HepG2 (cell line): ENCODE measurements around the gene SRP9. TPM values are rescaled to one million over a fixed set of nuclear protein-coding genes. Genes with fewer than 3 reads are reported as not detected.
A peak's percentile ranks its signal among the peaks of the same experiment; 100 is the strongest.

Experiments
- ATAC-seq: fragments of 200-7000 bp; cut with Tn5 transposase; 3 replicates; pipeline ENCODE4 v1.9.1; 2020; ENCODE audit warnings: mild to moderate bottlenecking, moderate library complexity
- BruUV-seq: library from RNA; stranded (reverse); fragments of 400-500 nt; replicated peaks from 2 replicates; lab custom pipeline; 2021; lab: Mats Ljungman, UMichigan
- CTCF ChIA-PET: fragments of 300-600 bp; formaldehyde crosslinking; extraction: SDS; loops from one replicate; lab custom pipeline; 2021; ENCODE audit warnings: low total read pairs, inconsistent platforms, low intra/inter-chr PET ratio; lab: Yijun Ruan, JAX
- POLR2A ChIA-PET: fragments of 350-600 bp; sonication (Branson Sonifier 250); formaldehyde crosslinking; loops from one replicate; lab custom pipeline; 2020; ENCODE audit warnings: antibody characterized with exemption, inconsistent platforms; lab: Yijun Ruan, JAX
- DNase-seq: peaks from one replicate; pipeline ENCODE4 v3.0.0-alpha.2; 2015; ENCODE audit warnings: low spot score
- FAIRE-seq: peaks from 3 replicates; lab custom pipeline; 2011; peaks lifted over from hg19 to GRCh38; lab: Jason Lieb, UNC
- H2AFZ ChIP-seq: one replicate; pipeline ENCODE4 v1.6.1; 2011; ENCODE audit warnings: low read length, inconsistent platforms
- H3K27ac ChIP-seq: fragments of 300-600 bp; 3 replicates; pipeline ENCODE4 v1.8.0; 2011; ENCODE audit warnings: mixed run types, mild to moderate bottlenecking, mixed read lengths, low read length, inconsistent platforms; ENCODE audit not compliant: insufficient read depth; ENCODE audit errors: extremely low read length
- H3K27me3 ChIP-seq, 2 experiments: fragments of 200-600 bp in 1 of 2; 2 replicates in 1 of 2; 3 replicates in 1 of 2; pipeline versions ENCODE4 v1.6.0 to v1.8.0; 2011; ENCODE audit warnings: low read length in 2 of 2, mild to moderate bottlenecking in 2 of 2, moderate library complexity in 2 of 2, inconsistent platforms in 1 of 2; ENCODE audit not compliant: insufficient read depth in 2 of 2, control insufficient read depth in 1 of 2
- H3K36me3 ChIP-seq, 2 experiments: fragments of 200-600 bp in 1 of 2; replicated peaks in 1 of 2; 2 replicates in 1 of 2; 3 replicates in 1 of 2; pipeline versions ENCODE4 v1.5.1 to v1.8.0; 2011; ENCODE audit warnings: low read length in 2 of 2, inconsistent platforms in 1 of 2; ENCODE audit not compliant: insufficient read depth in 2 of 2, control insufficient read depth in 1 of 2
- H3K4me1 ChIP-seq: 2 replicates; pipeline ENCODE4 v1.5.1; 2012; ENCODE audit warnings: low read length, inconsistent platforms; ENCODE audit not compliant: insufficient read depth
- H3K4me2 ChIP-seq: 2 replicates; pipeline ENCODE4 v1.6.0; 2011; ENCODE audit warnings: low read depth, low read length, inconsistent platforms
- H3K4me3 ChIP-seq, 3 experiments: fragments of 200-600 bp in 1 of 3; sonication (generic), shearing (Covaris generic) in 1 of 3; replicated peaks in 1 of 3; 2 replicates each; pipeline ENCODE4 v1.5.1; 2011 to 2016; ENCODE audit warnings: low read length in 3 of 3, inconsistent platforms in 2 of 3, low read depth in 2 of 3, mild to moderate bottlenecking in 2 of 3, control low read depth in 1 of 3, mixed read lengths in 1 of 3; ENCODE audit not compliant: insufficient read depth in 1 of 3
- H3K79me2 ChIP-seq: one replicate; pipeline ENCODE4 v1.6.1; 2011; ENCODE audit warnings: low read length, inconsistent platforms; ENCODE audit not compliant: insufficient read depth
- H3K9ac ChIP-seq: 2 replicates; pipeline ENCODE4 v1.6.0; 2011; ENCODE audit warnings: mild to moderate bottlenecking, low read depth, low read length, inconsistent platforms; ENCODE audit not compliant: insufficient read depth
- H3K9me3 ChIP-seq: 2 replicates; pipeline ENCODE4 v1.5.1; 2012; ENCODE audit warnings: mild to moderate bottlenecking, low read length
- H4K20me1 ChIP-seq: 2 replicates; pipeline ENCODE4 v1.6.0; 2011; ENCODE audit warnings: inconsistent platforms, mild to moderate bottlenecking, low read length, moderate library complexity; ENCODE audit not compliant: insufficient read depth
- BRF2 ChIP-seq: sonication (generic); formaldehyde crosslinking; IDR thresholded peaks from 2 replicates; pipeline ENCODE4 v1.8.1; 2022; ENCODE audit warnings: mild to moderate bottlenecking, missing genetic modification reagents
- KLF12 ChIP-seq: sonication (generic); formaldehyde crosslinking; IDR thresholded peaks from 2 replicates; pipeline ENCODE4 v1.4.0; 2020; ENCODE audit warnings: missing genetic modification reagents, borderline replicate concordance
- MAF1 ChIP-seq: sonication (generic); formaldehyde crosslinking; IDR thresholded peaks from 2 replicates; pipeline ENCODE4 v1.5.0; 2020; ENCODE audit warnings: missing genetic modification reagents, borderline replicate concordance
- NR2F2 ChIP-seq: IDR thresholded peaks from 2 replicates; pipeline ENCODE4 v1.6.1; 2012; ENCODE audit warnings: low read depth, inconsistent platforms, borderline replicate concordance
- PHB2 ChIP-seq: fragments of 450-650 bp; IDR thresholded peaks from 2 replicates; pipeline ENCODE4 v1.6.1; 2018; ENCODE audit not compliant: partially characterized antibody
- POLR2AphosphoS2 ChIP-seq: IDR thresholded peaks from 2 replicates; pipeline ENCODE4 v1.6.1; 2011; ENCODE audit warnings: low read depth, low read length, improper control_type of control experiment
- RCOR2 ChIP-seq: IDR thresholded peaks from 2 replicates; pipeline ENCODE4 v1.6.1; 2016; ENCODE audit warnings: missing biosample characterization, missing genetic modification reagents
- SYNCRIP ChIP-seq: fragments of 200-400 bp; formaldehyde crosslinking; IDR thresholded peaks from 2 replicates; pipeline ENCODE4 v1.6.1; 2018; ENCODE audit warnings: mild to moderate bottlenecking, low read depth, low read length; ENCODE audit not compliant: insufficient read depth
- ZBTB37 ChIP-seq: sonication (generic); formaldehyde crosslinking; IDR thresholded peaks from 2 replicates; pipeline ENCODE4 v1.4.0; 2020; ENCODE audit warnings: mild to moderate bottlenecking, missing genetic modification reagents
- ZNF660 ChIP-seq: sonication (generic); formaldehyde crosslinking; IDR thresholded peaks from 2 replicates; pipeline ENCODE4 v1.5.1; 2020; ENCODE audit warnings: mild to moderate bottlenecking, low read depth, missing genetic modification reagents, borderline replicate concordance
- WGBS: methylation state at CpG from one replicate; pipeline ENCODE4 v1.1.6; 2017; ENCODE audit warnings: low lambda C conversion rate; 5-methylcytosine and 5-hydroxymethylcytosine counted together
- in situ Hi-C: cut with HindIII; loops from 2 replicates; pipeline ENCODE4 v1.10.0; 2017; ENCODE audit warnings: low pct_unique_long_range_greater_than_20kb; ENCODE audit not compliant: extremely low pct_ligation_motif_present
- intact Hi-C: fragments of 100-400 bp; cut with micrococcal nuclease; formaldehyde crosslinking; loops from one replicate; pipeline ENCODE4 v1.10.0; 2022; ENCODE audit not compliant: unreplicated experiment
- polyA plus RNA-seq, 8 experiments: library from polyadenylated mRNA; depleted of rRNA in 3 of 8; stranded (reverse) in 7 of 8; unstranded in 1 of 8; fragments of >200 nt; fragmentation: Illumina TruSeq in 4 of 8; extraction: Trizol in 4 of 8; gene quantifications; 2 replicates each; pipeline versions ENCODE4 v1.2.1 to v1.2.3, GENCODE V29; 2011 to 2016; ENCODE audit warnings: low read depth in 4 of 8, missing spikeins in 1 of 8, mixed read lengths in 1 of 8; ENCODE audit not compliant: insufficient read depth in 1 of 8
- total RNA-seq, 5 experiments: library from RNA; depleted of rRNA; stranded (reverse); fragments of >200 nt; fragmentation: Illumina TruSeq; extraction: Trizol; gene quantifications; 2 replicates each; pipeline ENCODE4 v1.2.3, GENCODE V29; 2016; ENCODE audit warnings: low read depth in 1 of 5

The SRP9 gene
- total and polyA plus RNA-seq, 2 of the 13 experiments (the other 11 are each of a cell fraction or from before 2014, with no cell fraction given) = 251 to 307 TPM

DNA sequence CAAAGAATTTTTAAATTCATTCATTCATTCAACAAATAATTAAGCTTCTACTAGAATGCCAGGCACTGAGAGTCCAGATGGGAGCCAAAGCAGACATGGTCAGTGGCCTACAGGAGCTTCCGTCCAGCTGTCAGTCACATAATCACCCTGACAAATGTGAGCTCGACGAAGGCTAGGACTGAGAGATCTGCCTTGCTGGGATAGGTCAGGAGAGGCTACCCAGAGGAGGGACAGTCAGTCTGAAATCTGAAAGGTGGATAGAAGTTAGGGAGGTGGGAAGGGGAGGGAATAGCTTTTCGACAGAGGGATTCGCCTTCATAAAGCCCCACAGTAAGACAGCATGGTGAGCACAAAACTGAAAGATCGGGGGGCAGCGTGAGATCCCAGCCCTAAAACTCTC is 40.6 kb downstream of the SRP9 start:
- H3K9me3 ChIP-seq = no peaks in the 10 kb centered on the region
- H3K27ac ChIP-seq = peak overlapping the region; percentile 46
- no peaks in the 10 kb centered on the region for H4K20me1 ChIP-seq
- H3K27me3 ChIP-seq = no peaks in the 10 kb centered on the region
- TF ChIP-seq BRF2 (CRISPR knock-in tag) = no peak
- TF ChIP-seq SYNCRIP = no peak
- no peak for TF ChIP-seq ZBTB37 (CRISPR knock-in tag)
- TF ChIP-seq NR2F2 = no peak
- TF ChIP-seq RCOR2 (CRISPR knock-in tag) = no peak
- no peak for TF ChIP-seq POLR2AphosphoS2
- TF ChIP-seq KLF12 (CRISPR knock-in tag) = no peak
- no peak for TF ChIP-seq ZNF660 (CRISPR knock-in tag)
- TF ChIP-seq PHB2 = no peak
- TF ChIP-seq MAF1 (CRISPR knock-in tag) = no peak
- H3K79me2 ChIP-seq = peaks cover 36% of the 10 kb centered on the region
- H3K4me2 ChIP-seq = no peak overlapping the region
- POLR2A ChIA-PET = interaction anchor here (0.6 kb wide), 1 partner anchor 124 kb away, joined by 3 read pairs; no protein-coding TSS in a partner anchor
- no peak for FAIRE-seq
- CTCF ChIA-PET = no interaction called here
- no TSS peak for BruUV-seq
- in situ Hi-C loops = no loop called here
- no peak overlapping the region for H3K9ac ChIP-seq
- H3K4me1 ChIP-seq = peaks cover 91% of the 10 kb centered on the region
- DNase-seq = no peak
- no peak overlapping the region for H3K4me3 ChIP-seq
- 96% methylated on average over 7 of the region's 7 CpGs for WGBS
- peaks cover 3 to 7% of the 10 kb centered on the region in 2 experiments; a peak in 3 of 5 replicates for H3K36me3 ChIP-seq
- no peak for ATAC-seq
- intact Hi-C loops = no loop called here
- no peak overlapping the region for H2AFZ ChIP-seq
